ENCODE results near the gene SEPTIN12. TPM values are rescaled to one million over a fixed set of nuclear protein-coding genes. Genes with fewer than 3 reads are reported as not detected.

The SEPTIN12 gene
- total RNA-seq, 1 experiment from 2014 or later: not detected

DNA sequence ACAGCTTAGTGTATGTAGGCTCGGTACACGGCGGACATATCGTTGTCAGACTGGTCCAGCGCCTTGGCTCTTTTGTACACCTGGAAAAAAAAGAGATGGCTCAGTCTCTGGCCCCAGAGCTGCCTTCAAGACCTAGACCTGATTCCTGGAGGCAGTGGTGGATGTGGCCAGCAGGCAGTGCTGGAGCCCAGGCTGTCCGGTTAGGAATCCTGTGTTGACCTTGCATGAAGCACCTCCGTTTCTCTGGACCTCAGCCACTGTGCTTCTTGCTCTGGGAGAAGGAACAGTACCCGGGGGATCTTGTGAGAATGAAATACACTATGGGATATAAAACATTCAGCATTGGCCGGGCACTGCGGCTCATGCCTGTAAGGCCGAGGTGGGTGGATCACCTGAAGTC is 17.1 kb upstream of the SEPTIN12 start (continued):
- TF ChIP-seq, protein P1, sequence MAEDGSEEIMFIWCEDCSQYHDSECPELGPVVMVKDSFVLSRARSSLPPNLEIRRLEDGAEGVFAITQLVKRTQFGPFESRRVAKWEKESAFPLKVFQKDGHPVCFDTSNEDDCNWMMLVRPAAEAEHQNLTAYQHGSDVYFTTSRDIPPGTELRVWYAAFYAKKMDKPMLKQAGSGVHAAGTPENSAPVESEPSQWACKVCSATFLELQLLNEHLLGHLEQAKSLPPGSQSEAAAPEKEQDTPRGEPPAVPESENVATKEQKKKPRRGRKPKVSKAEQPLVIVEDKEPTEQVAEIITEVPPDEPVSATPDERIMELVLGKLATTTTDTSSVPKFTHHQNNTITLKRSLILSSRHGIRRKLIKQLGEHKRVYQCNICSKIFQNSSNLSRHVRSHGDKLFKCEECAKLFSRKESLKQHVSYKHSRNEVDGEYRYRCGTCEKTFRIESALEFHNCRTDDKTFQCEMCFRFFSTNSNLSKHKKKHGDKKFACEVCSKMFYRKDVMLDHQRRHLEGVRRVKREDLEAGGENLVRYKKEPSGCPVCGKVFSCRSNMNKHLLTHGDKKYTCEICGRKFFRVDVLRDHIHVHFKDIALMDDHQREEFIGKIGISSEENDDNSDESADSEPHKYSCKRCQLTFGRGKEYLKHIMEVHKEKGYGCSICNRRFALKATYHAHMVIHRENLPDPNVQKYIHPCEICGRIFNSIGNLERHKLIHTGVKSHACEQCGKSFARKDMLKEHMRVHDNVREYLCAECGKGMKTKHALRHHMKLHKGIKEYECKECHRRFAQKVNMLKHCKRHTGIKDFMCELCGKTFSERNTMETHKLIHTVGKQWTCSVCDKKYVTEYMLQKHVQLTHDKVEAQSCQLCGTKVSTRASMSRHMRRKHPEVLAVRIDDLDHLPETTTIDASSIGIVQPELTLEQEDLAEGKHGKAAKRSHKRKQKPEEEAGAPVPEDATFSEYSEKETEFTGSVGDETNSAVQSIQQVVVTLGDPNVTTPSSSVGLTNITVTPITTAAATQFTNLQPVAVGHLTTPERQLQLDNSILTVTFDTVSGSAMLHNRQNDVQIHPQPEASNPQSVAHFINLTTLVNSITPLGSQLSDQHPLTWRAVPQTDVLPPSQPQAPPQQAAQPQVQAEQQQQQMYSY (CRISPR knock-in tag; IDR thresholded peaks at IDR 0.05): no peak
- TF ChIP-seq PRRX2 (CRISPR knock-in tag; IDR thresholded peaks at IDR 0.05) (no peak), TEAD4 (CRISPR knock-in tag; IDR thresholded peaks at IDR 0.05) (no peak), GTF2I (CRISPR knock-in tag; conservative IDR thresholded peaks at IDR 0.05) (no peak), EMX1 (CRISPR knock-in tag; IDR thresholded peaks at IDR 0.05) (no peak), SMAD4 (CRISPR knock-in tag; IDR thresholded peaks at IDR 0.05) (no peak), MYBL2 (CRISPR knock-in tag; IDR thresholded peaks at IDR 0.05) (no peak), NFATC4 (CRISPR knock-in tag; IDR thresholded peaks at IDR 0.05) (no peak), CBFB (CRISPR knock-in tag; IDR thresholded peaks at IDR 0.05; ENCODE audit: low read depth) (no peak), ZNF121 (CRISPR knock-in tag; IDR thresholded peaks at IDR 0.05) (no peak), ZNF396 (CRISPR knock-in tag; IDR thresholded peaks at IDR 0.05; ENCODE audit: borderline replicate concordance) (no peak), TCF7 (CRISPR knock-in tag; IDR thresholded peaks at IDR 0.05; ENCODE audit: low read depth) (no peak)
- TF ChIP-seq, protein P2, sequence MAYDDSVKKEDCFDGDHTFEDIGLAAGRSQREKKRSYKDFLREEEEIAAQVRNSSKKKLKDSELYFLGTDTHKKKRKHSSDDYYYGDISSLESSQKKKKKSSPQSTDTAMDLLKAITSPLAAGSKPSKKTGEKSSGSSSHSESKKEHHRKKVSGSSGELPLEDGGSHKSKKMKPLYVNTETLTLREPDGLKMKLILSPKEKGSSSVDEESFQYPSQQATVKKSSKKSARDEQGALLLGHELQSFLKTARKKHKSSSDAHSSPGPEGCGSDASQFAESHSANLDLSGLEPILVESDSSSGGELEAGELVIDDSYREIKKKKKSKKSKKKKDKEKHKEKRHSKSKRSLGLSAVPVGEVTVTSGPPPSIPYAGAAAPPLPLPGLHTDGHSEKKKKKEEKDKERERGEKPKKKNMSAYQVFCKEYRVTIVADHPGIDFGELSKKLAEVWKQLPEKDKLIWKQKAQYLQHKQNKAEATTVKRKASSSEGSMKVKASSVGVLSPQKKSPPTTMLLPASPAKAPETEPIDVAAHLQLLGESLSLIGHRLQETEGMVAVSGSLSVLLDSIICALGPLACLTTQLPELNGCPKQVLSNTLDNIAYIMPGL (CRISPR knock-in tag; IDR thresholded peaks at IDR 0.05): no peak

DNA sequence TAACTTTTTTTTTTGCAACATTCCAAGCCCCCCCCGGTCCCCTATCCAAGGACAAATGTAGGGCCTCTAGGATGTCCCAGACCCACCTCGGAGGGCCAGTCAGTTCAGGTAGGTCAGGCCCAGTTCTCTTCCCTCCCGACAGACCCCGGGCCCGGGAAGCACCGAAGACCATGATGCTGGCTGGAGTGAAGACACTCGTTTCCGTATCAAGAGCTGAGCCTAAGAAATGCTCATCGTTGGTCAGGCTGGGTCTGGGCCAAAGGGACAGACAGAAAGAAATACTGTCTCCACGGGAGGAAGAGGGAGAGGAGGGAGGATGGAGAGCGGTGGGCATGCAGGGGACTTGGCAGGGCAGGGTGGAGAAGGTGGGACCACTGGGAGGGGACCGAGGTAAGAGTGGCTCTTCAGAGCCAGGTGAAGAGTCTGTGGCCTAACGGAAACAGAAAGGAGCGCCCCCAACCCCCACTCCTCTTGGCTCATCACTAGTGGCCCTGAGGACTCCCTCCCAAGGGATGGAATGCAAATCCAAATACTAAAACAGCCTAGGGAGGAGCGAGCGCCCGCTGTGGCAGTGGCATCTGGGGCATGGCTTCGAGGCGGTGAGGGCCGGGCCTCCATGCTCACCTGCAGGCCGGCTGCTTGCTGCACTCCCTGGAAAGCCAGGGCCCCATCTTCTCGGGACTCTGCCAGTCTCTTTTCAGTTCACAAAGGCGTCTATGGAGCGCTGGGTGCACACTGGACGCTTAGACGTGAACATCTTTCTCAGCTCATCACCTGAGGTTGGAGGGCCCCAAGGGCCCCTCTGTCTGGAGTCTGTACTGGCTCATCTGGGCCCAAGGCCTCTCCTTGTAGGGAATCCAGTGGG is 16.0 kb upstream of the SEPTIN12 start:
- POLR2A ChIA-PET: interaction anchor here (0.5 to 2.8 kb wide), 3 partner anchors 9 to 235 kb away, joined by 3 to 16 read pairs (median 3); partner anchors contain the start of gene ZNF500
- no peak for DNase-seq (ENCODE audit: low spot score)

More for the DNA sequence above, 16.0 kb upstream of the SEPTIN12 start:
- Mint-ChIP-seq H3K27ac (peak overlapping the region; percentile 71), H3K4me1 (peaks cover 18% of the 10 kb centered on the region), H3K4me3 (peak overlapping the region; percentile 78), H3K9me3 (no peaks in the 10 kb centered on the region), H3K27me3 (ENCODE audit: low read depth) (no peaks in the 10 kb centered on the region), H3K36me3 (peaks cover 19% of the 10 kb centered on the region)
- no peak for ATAC-seq
- CTCF ChIA-PET: interaction anchor here (0.6 to 1.8 kb wide), 3 partner anchors 10 to 510 kb away, joined by 3 to 6 read pairs (median 3); no protein-coding TSS in a partner anchor
- TF ChIP-seq ZNF416 (CRISPR knock-in tag; IDR thresholded peaks at IDR 0.05) (no peak), NR3C1 (CRISPR knock-in tag; conservative IDR thresholded peaks at IDR 0.05; ENCODE audit: low read depth) (no peak), ZBTB21 (CRISPR knock-in tag; IDR thresholded peaks at IDR 0.05; ENCODE audit: borderline replicate concordance) (no peak), CBFB (CRISPR knock-in tag; IDR thresholded peaks at IDR 0.05; ENCODE audit: low read depth) (no peak), ZNF671 (CRISPR knock-in tag; IDR thresholded peaks at IDR 0.05) (no peak), SMAD4 (CRISPR knock-in tag; IDR thresholded peaks at IDR 0.05) (no peak), ATF1 (CRISPR knock-in tag; IDR thresholded peaks at IDR 0.05) (no peak), SOX15 (CRISPR knock-in tag; IDR thresholded peaks at IDR 0.05) (no peak), FOXJ3 (CRISPR knock-in tag; IDR thresholded peaks at IDR 0.05; ENCODE audit: borderline replicate concordance) (no peak), JUN (CRISPR knock-in tag; IDR thresholded peaks at IDR 0.05) (no peak), NFATC4 (CRISPR knock-in tag; IDR thresholded peaks at IDR 0.05) (no peak), ZNF263 (CRISPR knock-in tag; IDR thresholded peaks at IDR 0.05; ENCODE audit: low read depth) (no peak)
- TF ChIP-seq, protein P3, sequence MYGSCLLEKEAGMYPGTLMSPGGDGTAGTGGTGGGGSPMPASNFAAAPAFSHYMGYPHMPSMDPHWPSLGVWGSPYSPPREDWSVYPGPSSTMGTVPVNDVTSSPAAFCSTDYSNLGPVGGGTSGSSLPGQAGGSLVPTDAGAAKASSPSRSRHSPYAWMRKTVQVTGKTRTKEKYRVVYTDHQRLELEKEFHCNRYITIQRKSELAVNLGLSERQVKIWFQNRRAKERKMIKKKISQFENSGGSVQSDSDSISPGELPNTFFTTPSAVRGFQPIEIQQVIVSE (CRISPR knock-in tag; IDR thresholded peaks at IDR 0.05; ENCODE audit: borderline replicate concordance): no peak
- TF ChIP-seq, protein P4, sequence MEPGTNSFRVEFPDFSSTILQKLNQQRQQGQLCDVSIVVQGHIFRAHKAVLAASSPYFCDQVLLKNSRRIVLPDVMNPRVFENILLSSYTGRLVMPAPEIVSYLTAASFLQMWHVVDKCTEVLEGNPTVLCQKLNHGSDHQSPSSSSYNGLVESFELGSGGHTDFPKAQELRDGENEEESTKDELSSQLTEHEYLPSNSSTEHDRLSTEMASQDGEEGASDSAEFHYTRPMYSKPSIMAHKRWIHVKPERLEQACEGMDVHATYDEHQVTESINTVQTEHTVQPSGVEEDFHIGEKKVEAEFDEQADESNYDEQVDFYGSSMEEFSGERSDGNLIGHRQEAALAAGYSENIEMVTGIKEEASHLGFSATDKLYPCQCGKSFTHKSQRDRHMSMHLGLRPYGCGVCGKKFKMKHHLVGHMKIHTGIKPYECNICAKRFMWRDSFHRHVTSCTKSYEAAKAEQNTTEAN (CRISPR knock-in tag; IDR thresholded peaks at IDR 0.05): no peak
- TF ChIP-seq, protein P5, sequence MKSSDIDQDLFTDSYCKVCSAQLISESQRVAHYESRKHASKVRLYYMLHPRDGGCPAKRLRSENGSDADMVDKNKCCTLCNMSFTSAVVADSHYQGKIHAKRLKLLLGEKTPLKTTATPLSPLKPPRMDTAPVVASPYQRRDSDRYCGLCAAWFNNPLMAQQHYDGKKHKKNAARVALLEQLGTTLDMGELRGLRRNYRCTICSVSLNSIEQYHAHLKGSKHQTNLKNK (CRISPR knock-in tag; IDR thresholded peaks at IDR 0.05): no peak
- TF ChIP-seq, protein P6, sequence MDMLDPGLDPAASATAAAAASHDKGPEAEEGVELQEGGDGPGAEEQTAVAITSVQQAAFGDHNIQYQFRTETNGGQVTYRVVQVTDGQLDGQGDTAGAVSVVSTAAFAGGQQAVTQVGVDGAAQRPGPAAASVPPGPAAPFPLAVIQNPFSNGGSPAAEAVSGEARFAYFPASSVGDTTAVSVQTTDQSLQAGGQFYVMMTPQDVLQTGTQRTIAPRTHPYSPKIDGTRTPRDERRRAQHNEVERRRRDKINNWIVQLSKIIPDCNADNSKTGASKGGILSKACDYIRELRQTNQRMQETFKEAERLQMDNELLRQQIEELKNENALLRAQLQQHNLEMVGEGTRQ (CRISPR knock-in tag; IDR thresholded peaks at IDR 0.05): no peak
